Tibial nerve (tissue), 4 donors: ENCODE results near the gene CSE1L.

Experiments
- EP300 ChIP-seq, 2 donors: sonication (generic); formaldehyde crosslinking; IDR thresholded peaks; one replicate each; pipeline ENCODE4 v1.6.1; 2017; ENCODE audit warnings: antibody characterized with exemption in 2 of 2, mild to moderate bottlenecking in 1 of 2
- POLR2A ChIP-seq, 2 donors: fragments of 450-650 bp; IDR thresholded peaks; one replicate each; pipeline ENCODE4 v1.6.1; 2017; ENCODE audit warnings: antibody characterized with exemption in 2 of 2, mild to moderate bottlenecking in 2 of 2, moderate library complexity in 2 of 2
- TF ChIP-seq, protein P1 (sequence below), 5 experiments: fragments of 200-600 bp in 3 of 5; fragments of 450-650 bp in 2 of 5; sonication (generic) in 3 of 5; IDR thresholded peaks; one replicate each; pipeline ENCODE4 v1.5.1; 2016 to 2019; ENCODE audit warnings: antibody characterized with exemption in 5 of 5, mild to moderate bottlenecking in 3 of 5, moderate library complexity in 2 of 5

DNA sequence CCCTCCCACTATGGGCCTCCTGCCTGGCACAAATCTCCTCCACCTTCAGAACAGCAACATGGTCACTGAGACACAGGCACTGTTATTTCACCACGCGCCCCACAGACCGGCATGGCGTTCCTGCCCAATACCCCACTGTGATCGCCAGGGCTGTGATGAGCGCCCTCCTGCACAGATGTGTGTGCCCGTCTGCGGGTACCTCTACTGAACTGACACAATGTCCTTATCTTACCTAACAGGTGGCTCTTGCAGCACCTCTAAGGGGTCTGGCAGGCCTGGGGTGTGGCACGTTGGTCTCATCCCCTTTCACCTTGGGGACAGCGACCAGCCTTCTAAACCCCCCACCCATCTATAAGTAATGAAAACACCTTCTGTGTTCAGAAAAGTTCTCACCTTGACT is 77.9 kb downstream of the CSE1L start:
- TF ChIP-seq, protein P1, sequence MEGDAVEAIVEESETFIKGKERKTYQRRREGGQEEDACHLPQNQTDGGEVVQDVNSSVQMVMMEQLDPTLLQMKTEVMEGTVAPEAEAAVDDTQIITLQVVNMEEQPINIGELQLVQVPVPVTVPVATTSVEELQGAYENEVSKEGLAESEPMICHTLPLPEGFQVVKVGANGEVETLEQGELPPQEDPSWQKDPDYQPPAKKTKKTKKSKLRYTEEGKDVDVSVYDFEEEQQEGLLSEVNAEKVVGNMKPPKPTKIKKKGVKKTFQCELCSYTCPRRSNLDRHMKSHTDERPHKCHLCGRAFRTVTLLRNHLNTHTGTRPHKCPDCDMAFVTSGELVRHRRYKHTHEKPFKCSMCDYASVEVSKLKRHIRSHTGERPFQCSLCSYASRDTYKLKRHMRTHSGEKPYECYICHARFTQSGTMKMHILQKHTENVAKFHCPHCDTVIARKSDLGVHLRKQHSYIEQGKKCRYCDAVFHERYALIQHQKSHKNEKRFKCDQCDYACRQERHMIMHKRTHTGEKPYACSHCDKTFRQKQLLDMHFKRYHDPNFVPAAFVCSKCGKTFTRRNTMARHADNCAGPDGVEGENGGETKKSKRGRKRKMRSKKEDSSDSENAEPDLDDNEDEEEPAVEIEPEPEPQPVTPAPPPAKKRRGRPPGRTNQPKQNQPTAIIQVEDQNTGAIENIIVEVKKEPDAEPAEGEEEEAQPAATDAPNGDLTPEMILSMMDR (IDR thresholded peaks at IDR 0.05), result no peak
- TF ChIP-seq POLR2A (IDR thresholded peaks at IDR 0.05) (no peak), EP300 (IDR thresholded peaks at IDR 0.05) (no peak)
